ENCODE measurements around the gene ANTXR2. TPM values are rescaled to one million over a fixed set of nuclear protein-coding genes. Genes with fewer than 3 reads are reported as not detected.

ANTXR2 gene
- total and polyA plus RNA-seq, 2 of the 8 experiments (the other 6 are each of a cell fraction or from before 2014, with no cell fraction given), result 1.1 to 7.5 TPM

DNA sequence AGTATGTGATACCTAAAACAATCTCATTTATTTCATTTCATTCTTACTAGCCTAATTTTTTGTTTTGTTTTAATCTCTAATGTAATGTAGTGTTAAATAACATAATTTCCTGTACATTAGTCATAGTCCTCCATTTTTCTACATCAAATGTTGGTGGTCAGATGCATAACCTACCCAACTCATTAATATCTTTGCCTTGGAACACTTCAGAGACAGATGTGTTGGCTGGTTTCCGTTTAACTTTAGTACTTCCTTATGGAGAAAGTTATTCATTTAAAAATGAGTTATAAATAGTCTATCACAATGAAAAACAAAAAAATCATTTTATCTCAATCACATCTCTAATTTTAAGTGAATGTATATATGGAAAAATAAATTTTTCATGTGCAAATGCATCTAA, 190.2 kb downstream of the ANTXR2 start (continued):
- TF ChIP-seq E2F6 (IDR thresholded peaks at IDR 0.05) (no peak), HDAC6 (IDR thresholded peaks at IDR 0.05; ENCODE audit: low read depth, low read length) (no peak), SRF (IDR thresholded peaks at IDR 0.05; ENCODE audit: low read depth, low read length) (no peak), ATF3 (IDR thresholded peaks at IDR 0.05; ENCODE audit: insufficient read depth, low read depth, low read length) (no peak), POLR2AphosphoS5 (IDR thresholded peaks at IDR 0.05; ENCODE audit: low read depth, low read length) (no peak), TBP (IDR thresholded peaks at IDR 0.05; ENCODE audit: low read depth, low read length) (no peak), SIRT6 (IDR thresholded peaks at IDR 0.05; ENCODE audit: low read length) (no peak)

Data from H1 (cell line).